Gastrocnemius medialis (tissue), 4 donors: Measurements from ENCODE around the gene DOCK4.

ENCODE experiments used
- POLR2A ChIP-seq, 2 donors: fragments of 450-650 bp; IDR thresholded peaks; one replicate each; pipeline ENCODE4 v1.6.1; 2017; ENCODE audit warnings: antibody characterized with exemption in 2 of 2, mild to moderate bottlenecking in 2 of 2, moderate library complexity in 2 of 2
- TF ChIP-seq, protein P1 (sequence below), 5 experiments: fragments of 450-650 bp in 3 of 5; fragments of 200-600 bp in 2 of 5; sonication (generic) in 2 of 5; IDR thresholded peaks in 4 of 5; conservative IDR thresholded peaks in 1 of 5; 1 replicate in 4 of 5; 2 replicates in 1 of 5; pipeline ENCODE4 v1.5.1; 2016 to 2019; ENCODE audit warnings: antibody characterized with exemption in 5 of 5, mild to moderate bottlenecking in 3 of 5, moderate library complexity in 3 of 5

DNA sequence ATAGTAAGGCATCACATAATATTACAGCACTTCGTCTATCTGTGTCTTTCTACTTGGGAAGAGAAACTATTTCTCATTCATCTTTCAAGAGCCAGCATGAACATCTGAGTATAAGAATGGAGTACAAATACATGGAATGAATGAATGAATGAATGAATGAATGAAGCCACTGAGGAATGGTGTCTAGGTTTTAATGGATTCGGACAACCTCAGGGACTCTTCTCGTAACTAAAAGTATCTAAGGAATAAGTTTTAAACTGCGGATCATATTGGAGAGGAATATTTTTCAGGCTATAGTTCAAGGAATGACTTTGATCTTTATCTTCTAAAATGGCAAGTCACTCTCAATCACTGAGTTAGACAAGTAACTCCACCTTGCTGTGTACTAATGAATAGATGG lies 199.0 kb downstream of the DOCK4 start:
- TF ChIP-seq, protein P1, sequence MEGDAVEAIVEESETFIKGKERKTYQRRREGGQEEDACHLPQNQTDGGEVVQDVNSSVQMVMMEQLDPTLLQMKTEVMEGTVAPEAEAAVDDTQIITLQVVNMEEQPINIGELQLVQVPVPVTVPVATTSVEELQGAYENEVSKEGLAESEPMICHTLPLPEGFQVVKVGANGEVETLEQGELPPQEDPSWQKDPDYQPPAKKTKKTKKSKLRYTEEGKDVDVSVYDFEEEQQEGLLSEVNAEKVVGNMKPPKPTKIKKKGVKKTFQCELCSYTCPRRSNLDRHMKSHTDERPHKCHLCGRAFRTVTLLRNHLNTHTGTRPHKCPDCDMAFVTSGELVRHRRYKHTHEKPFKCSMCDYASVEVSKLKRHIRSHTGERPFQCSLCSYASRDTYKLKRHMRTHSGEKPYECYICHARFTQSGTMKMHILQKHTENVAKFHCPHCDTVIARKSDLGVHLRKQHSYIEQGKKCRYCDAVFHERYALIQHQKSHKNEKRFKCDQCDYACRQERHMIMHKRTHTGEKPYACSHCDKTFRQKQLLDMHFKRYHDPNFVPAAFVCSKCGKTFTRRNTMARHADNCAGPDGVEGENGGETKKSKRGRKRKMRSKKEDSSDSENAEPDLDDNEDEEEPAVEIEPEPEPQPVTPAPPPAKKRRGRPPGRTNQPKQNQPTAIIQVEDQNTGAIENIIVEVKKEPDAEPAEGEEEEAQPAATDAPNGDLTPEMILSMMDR (IDR thresholded peaks at IDR 0.05 in 4 of 5, conservative IDR thresholded peaks at IDR 0.05 in 1 of 5): no peak
- no peak for TF ChIP-seq POLR2A (IDR thresholded peaks at IDR 0.05)
